Right lobe of liver (tissue), 6 donors: ENCODE measurements around the gene LIN9. TPM values are rescaled to one million over a fixed set of nuclear protein-coding genes. Genes with fewer than 3 reads are reported as not detected.

Experiments used
- ATAC-seq, 4 donors: fragments of 200-7000 bp; cut with Tn5 transposase; one replicate each; pipeline ENCODE4 v1.9.1; 2020; ENCODE audit warnings: mild to moderate bottlenecking in 4 of 4, moderate library complexity in 4 of 4
- DNase-seq, 3 donors: peaks; one replicate each; pipeline ENCODE4 v3.0.0-alpha.2; 2020
- H3K27ac ChIP-seq, 3 donors: fragments of 200-600 bp; one replicate each; pipeline ENCODE4 v1.8.0; 2022
- H3K27me3 ChIP-seq, 2 donors: fragments of 200-600 bp; one replicate each; pipeline ENCODE4 v1.8.0; 2022
- H3K36me3 ChIP-seq, 4 donors: fragments of 200-600 bp; sonication (generic) in 1 of 4; one replicate each; pipeline versions ENCODE4 v1.5.1 to v1.8.0; 2017 to 2022; ENCODE audit warnings: control low read depth in 1 of 4
- H3K4me1 ChIP-seq, 4 donors: fragments of 200-600 bp; sonication (generic) in 1 of 4; one replicate each; pipeline versions ENCODE4 v1.5.1 to v1.8.0; 2017 to 2022; ENCODE audit warnings: control low read depth in 1 of 4
- H3K4me3 ChIP-seq, 3 donors: fragments of 200-600 bp; one replicate each; pipeline ENCODE4 v1.8.0; 2022
- H3K9me3 ChIP-seq, 4 donors: fragments of 200-600 bp; sonication (generic) in 1 of 4; one replicate each; pipeline versions ENCODE4 v1.5.1 to v1.8.0; 2017 to 2022; ENCODE audit warnings: control low read depth in 1 of 4
- POLR2A ChIP-seq: fragments of 450-650 bp; IDR thresholded peaks from one replicate; pipeline ENCODE4 v1.6.1; 2017; ENCODE audit warnings: antibody characterized with exemption, mild to moderate bottlenecking
- WGBS: methylation state at CpG from one replicate; pipeline ENCODE4 v1.1.6; 2018; ENCODE audit warnings: low coverage, low lambda C conversion rate; ENCODE audit not compliant: insufficient coverage; ENCODE audit errors: missing lambda C conversion rate; 5-methylcytosine and 5-hydroxymethylcytosine counted together
- intact Hi-C, 2 donors: fragments of 100-400 bp; cut with DNase I; formaldehyde crosslinking; loops; one replicate each; pipeline versions ENCODE4 v1.11.2 to v1.14.1; 2022
- total RNA-seq, 6 experiments: library from RNA; depleted of rRNA in 2 of 6; stranded (reverse); fragments of >200 nt in 2 of 6; fragmentation: NEBNext Ultra II Directional in 3 of 6; extraction: Animal tissue kit (Norgen Biotek cat#: 25700) in 3 of 6; gene quantifications; one replicate each; pipeline versions ENCODE4 v1.1.0 to v1.2.4, GENCODE V29; 2016 to 2023
- TF ChIP-seq, protein P1 (sequence below), 4 donors: fragments of 200-600 bp in 3 of 4; fragments of 450-650 bp in 1 of 4; IDR thresholded peaks; one replicate each; pipeline versions ENCODE4 v1.5.1 to v1.8.0; 2016 to 2022; ENCODE audit warnings: antibody characterized with exemption in 4 of 4, mild to moderate bottlenecking in 2 of 4
- donor health status: DM: no; HTN: yes; CAD: no.
- donor health status: DM: no; HTN: no; CAD: no.
- donor health status: DM: no; HTN: no; CAD: no.
- donor health status: DM: no; HTN: yes; CAD: no.
- donor health status: DM: no; HTN: yes; CAD: no.

Gene LIN9
- total RNA-seq, 6 experiments from 2014 or later = 0.46 to 1.5 (median 0.91) TPM

DNA sequence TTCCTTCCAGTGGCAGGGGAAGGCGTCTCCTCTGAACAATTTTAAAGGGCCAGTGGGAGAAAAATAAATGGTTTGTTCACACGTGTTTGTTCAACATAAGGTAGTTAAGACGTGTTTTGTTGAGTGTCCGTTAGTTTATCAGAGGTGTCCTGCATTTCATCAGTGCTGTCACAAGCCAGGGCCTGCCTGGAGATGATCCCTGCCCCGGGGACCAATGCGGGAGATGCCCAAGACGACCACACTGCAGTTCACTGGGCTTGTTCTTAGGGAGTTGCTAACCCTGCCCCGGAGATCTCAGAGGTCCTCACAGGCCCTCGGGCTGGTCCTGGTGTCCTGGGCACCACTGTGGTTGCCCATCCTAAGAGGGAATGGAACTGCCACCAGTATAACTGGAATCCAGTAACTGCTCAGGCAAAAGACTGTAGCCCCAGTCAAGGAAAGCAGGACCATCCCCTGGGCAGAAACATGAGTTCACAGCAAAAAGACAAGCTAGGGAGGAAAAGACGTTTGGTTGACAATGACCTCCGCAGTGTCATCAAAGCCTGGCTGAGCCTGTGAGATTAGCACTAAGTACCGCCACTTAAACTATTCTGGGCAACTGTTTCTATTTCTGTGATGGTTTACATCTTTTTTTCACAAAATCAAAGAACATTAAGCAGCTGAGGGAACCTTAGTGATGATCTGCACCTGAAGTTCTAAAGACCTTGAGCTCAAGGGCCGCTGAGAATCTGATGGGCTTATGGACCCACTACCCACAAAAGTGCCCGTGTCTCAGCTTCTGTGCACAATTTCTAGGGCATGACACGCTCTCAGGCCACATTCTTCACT lies 44.9 kb upstream of the LIN9 start:
- TF ChIP-seq POLR2A = no peak
- TF ChIP-seq, protein P1, sequence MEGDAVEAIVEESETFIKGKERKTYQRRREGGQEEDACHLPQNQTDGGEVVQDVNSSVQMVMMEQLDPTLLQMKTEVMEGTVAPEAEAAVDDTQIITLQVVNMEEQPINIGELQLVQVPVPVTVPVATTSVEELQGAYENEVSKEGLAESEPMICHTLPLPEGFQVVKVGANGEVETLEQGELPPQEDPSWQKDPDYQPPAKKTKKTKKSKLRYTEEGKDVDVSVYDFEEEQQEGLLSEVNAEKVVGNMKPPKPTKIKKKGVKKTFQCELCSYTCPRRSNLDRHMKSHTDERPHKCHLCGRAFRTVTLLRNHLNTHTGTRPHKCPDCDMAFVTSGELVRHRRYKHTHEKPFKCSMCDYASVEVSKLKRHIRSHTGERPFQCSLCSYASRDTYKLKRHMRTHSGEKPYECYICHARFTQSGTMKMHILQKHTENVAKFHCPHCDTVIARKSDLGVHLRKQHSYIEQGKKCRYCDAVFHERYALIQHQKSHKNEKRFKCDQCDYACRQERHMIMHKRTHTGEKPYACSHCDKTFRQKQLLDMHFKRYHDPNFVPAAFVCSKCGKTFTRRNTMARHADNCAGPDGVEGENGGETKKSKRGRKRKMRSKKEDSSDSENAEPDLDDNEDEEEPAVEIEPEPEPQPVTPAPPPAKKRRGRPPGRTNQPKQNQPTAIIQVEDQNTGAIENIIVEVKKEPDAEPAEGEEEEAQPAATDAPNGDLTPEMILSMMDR (IDR thresholded peaks at IDR 0.05) = no peak
- WGBS = 65% methylated on average over 12 of the region's 15 CpGs
- Histone ChIP-seq H3K36me3 (peaks cover 0 to 3% (median under 1%) of the 10 kb centered on the region in 4 donors), H3K9me3 (no peaks in the 10 kb centered on the region), H3K27me3 (no peaks in the 10 kb centered on the region), H3K4me1 (no peaks in the 10 kb centered on the region), H3K4me3 (no peak overlapping the region), H3K27ac (no peak overlapping the region)
- intact Hi-C loops = no loop called here
- DNase-seq (no peak), ATAC-seq (no peak)

GRCh38 chr1:226351709-226352108 lies 42.7 kb upstream of the LIN9 start:
- Histone ChIP-seq H3K4me1 (no peaks in the 10 kb centered on the region), H3K4me3 (no peak overlapping the region), H3K9me3 (no peaks in the 10 kb centered on the region), H3K36me3 (no peaks in the 10 kb centered on the region), H3K27me3 (no peaks in the 10 kb centered on the region), H3K27ac (no peak overlapping the region)
- TF ChIP-seq, protein P1 (IDR thresholded peaks at IDR 0.05) = no peak
- TF ChIP-seq POLR2A = no peak
- intact Hi-C loops = no loop called here
- no peak for ATAC-seq
- DNase-seq = no peak
- WGBS = 48% methylated on average over 3 of the region's 3 CpGs

- no peaks in the 10 kb centered on the region for H3K36me3 ChIP-seq
- H3K4me1 ChIP-seq = no peaks in the 10 kb centered on the region
- no peak for TF ChIP-seq POLR2A
- TF ChIP-seq, protein P1 (IDR thresholded peaks at IDR 0.05) = no peak
- no peaks in the 10 kb centered on the region for H3K27me3 ChIP-seq
- DNase-seq = no peak
- no peaks in the 10 kb centered on the region for H3K9me3 ChIP-seq
- no peak for ATAC-seq
- H3K4me3 ChIP-seq = no peak overlapping the region
- 59% methylated on average over 3 of the region's 9 CpGs for WGBS
- intact Hi-C loops = no loop called here
- no peak overlapping the region for H3K27ac ChIP-seq
Observed at GRCh38 chr1:226350519-226350865, 41.5 kb upstream of the LIN9 start.

- WGBS = 66% methylated on average over 15 of the region's 18 CpGs
- no peak for ATAC-seq
- Histone ChIP-seq H3K9me3 (no peaks in the 10 kb centered on the region), H3K27ac (no peak overlapping the region), H3K4me3 (no peak overlapping the region), H3K27me3 (no peaks in the 10 kb centered on the region), H3K4me1 (no peaks in the 10 kb centered on the region), H3K36me3 (no peaks in the 10 kb centered on the region)
- intact Hi-C loops = no loop called here
- TF ChIP-seq POLR2A = no peak
- TF ChIP-seq, protein P1 (IDR thresholded peaks at IDR 0.05) = no peak
- no peak for DNase-seq
Observed at GRCh38 chr1:226349801-226350518, 41.0 kb upstream of the LIN9 start.
